ENCODE results near the gene ZPR1.

ZPR1 gene

DNA sequence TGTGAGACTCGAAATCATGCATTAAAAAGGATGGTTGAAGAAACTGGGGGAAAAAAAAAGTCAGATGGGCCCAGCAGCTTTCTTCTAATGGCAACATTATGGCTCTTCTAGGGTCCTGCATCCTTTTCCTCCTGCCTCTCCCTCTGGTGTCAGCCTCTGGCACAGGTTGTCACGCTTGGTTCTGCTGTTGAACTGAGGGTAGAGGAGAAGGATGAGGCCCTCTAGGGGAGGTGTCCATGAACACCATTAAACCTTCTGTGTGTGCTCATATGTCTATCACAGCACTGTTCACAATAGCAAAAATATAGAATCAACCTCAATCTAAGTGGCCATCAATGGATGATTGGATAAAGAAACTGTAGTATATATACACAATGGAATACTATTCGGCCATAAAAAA lies 51.1 kb downstream of the ZPR1 start:
- Histone ChIP-seq H3K4me2 (ENCODE audit: low read depth, low read length, poor library complexity, severe bottlenecking) (no peak overlapping the region), H3K27me3 (ENCODE audit: low read length) (no peaks in the 10 kb centered on the region)

DNA sequence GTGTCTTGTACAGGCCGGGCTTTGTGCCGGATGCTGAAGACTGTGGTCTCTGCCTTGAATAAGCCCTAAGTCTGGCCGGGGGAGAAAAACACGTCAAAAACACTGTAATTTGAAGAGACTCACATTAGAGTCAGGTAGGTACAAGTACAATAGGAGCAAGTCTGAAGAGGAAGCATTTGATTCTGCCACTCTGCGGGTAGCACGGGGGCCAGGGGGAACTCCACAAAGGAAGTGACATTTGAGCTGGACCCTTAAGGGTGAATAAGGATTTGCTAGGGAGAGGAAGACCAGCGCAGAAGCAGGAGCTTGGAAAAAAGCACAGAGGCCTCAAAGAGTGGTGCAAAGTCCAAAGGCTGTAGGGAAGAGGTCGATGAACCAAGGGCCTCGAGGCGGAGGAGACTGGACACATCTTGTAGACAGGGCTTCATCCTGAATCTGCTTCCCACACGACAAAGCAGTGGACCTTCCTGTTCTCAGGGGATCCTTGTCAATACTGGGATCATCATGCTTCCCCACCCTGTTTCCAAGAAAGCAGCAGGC lies 53.8 kb downstream of the ZPR1 start:
- H3K27ac ChIP-seq (ENCODE audit: low read depth, low read length), result no peak overlapping the region

More for the DNA sequence above, 51.1 kb downstream of the ZPR1 start:
- H3K27ac ChIP-seq (ENCODE audit: low read depth, low read length), result no peak overlapping the region
- TF ChIP-seq EZH2phosphoT487 (conservative IDR thresholded peaks at IDR 0.05; ENCODE audit: low read length), result no peak
- TF ChIP-seq, protein P1, sequence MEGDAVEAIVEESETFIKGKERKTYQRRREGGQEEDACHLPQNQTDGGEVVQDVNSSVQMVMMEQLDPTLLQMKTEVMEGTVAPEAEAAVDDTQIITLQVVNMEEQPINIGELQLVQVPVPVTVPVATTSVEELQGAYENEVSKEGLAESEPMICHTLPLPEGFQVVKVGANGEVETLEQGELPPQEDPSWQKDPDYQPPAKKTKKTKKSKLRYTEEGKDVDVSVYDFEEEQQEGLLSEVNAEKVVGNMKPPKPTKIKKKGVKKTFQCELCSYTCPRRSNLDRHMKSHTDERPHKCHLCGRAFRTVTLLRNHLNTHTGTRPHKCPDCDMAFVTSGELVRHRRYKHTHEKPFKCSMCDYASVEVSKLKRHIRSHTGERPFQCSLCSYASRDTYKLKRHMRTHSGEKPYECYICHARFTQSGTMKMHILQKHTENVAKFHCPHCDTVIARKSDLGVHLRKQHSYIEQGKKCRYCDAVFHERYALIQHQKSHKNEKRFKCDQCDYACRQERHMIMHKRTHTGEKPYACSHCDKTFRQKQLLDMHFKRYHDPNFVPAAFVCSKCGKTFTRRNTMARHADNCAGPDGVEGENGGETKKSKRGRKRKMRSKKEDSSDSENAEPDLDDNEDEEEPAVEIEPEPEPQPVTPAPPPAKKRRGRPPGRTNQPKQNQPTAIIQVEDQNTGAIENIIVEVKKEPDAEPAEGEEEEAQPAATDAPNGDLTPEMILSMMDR (IDR thresholded peaks at IDR 0.05; ENCODE audit: insufficient read depth, low read length, poor library complexity, severe bottlenecking), result no peak
- H3K9ac ChIP-seq (ENCODE audit: low read length), result no peak overlapping the region
- no peaks in the 10 kb centered on the region for H4K20me1 ChIP-seq (ENCODE audit: low read depth, low read length)
- no peaks in the 10 kb centered on the region for H3K9me2 ChIP-seq (replicated peaks; ENCODE audit: insufficient read depth, low read length)
- no peaks in the 10 kb centered on the region for H3K36me3 ChIP-seq (ENCODE audit: low read length)
- no peak overlapping the region for H2AFZ ChIP-seq (ENCODE audit: low read depth, low read length, severe bottlenecking)
- H3F3A ChIP-seq (ENCODE audit: insufficient read depth), result no peaks in the 10 kb centered on the region
- H3K9me3 ChIP-seq (ENCODE audit: insufficient read depth, low read length), result no peaks in the 10 kb centered on the region
- no peaks in the 10 kb centered on the region for H3K79me2 ChIP-seq (ENCODE audit: insufficient read depth, low read length)
- H3K4me3 ChIP-seq (ENCODE audit: insufficient read depth, low read length, poor library complexity, severe bottlenecking), result no peak overlapping the region

DNA sequence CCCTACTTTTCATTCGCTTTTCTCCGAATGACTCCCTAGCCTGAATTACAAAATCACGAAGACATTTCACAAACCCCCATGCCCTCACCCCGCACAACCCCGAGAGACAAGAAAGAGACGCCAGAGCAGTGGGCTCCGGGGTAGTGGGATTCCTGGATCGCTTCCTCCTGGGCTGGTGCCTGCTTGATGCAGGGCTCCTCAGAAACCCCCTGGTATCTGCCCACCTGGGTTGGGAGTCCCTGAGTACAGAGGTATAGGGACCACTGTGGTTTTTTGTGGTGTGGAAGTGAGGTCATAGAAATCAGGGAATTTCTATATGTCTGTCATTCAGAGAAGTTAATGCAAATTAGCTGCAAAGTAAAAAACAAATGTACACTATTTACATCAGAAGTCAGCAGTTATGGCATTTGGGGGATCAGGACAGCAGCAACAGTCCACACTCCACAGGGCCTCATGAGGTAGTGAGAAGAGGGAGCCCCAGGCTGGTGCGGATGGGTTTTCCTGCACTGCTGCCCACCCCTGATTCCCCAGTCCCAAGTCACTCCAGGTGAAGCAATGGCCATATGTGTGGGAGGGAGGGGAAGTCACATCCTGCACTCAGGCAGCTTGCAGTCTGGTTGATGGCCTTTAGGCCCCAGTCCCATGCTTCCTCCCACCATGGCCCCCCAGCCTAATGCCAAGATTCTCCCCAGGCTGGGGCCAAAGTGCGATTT lies 54.6 kb downstream of the ZPR1 start:
- H2AFZ ChIP-seq (ENCODE audit: low read depth, low read length, severe bottlenecking), result no peak overlapping the region
- no peak overlapping the region for H3K27ac ChIP-seq (ENCODE audit: low read depth, low read length)
- H3K4me2 ChIP-seq (ENCODE audit: low read depth, low read length, poor library complexity, severe bottlenecking), result no peak overlapping the region

More for the DNA sequence above, 53.8 kb downstream of the ZPR1 start:
- no peaks in the 10 kb centered on the region for H3K79me2 ChIP-seq (ENCODE audit: insufficient read depth, low read length)
- H3K9ac ChIP-seq (ENCODE audit: low read length), result no peak overlapping the region
- TF ChIP-seq, protein P1 (IDR thresholded peaks at IDR 0.05; ENCODE audit: insufficient read depth, low read length, poor library complexity, severe bottlenecking), result no peak
- TF ChIP-seq EZH2phosphoT487 (conservative IDR thresholded peaks at IDR 0.05; ENCODE audit: low read length), result no peak
- H2AFZ ChIP-seq (ENCODE audit: low read depth, low read length, severe bottlenecking), result no peak overlapping the region
- no peaks in the 10 kb centered on the region for H4K20me1 ChIP-seq (ENCODE audit: low read depth, low read length)
- H3F3A ChIP-seq (ENCODE audit: insufficient read depth), result no peaks in the 10 kb centered on the region
- H3K4me3 ChIP-seq (ENCODE audit: insufficient read depth, low read length, poor library complexity, severe bottlenecking), result no peak overlapping the region
- no peaks in the 10 kb centered on the region for H3K36me3 ChIP-seq (ENCODE audit: low read length)
- no peaks in the 10 kb centered on the region for H3K9me3 ChIP-seq (ENCODE audit: insufficient read depth, low read length)
- no peaks in the 10 kb centered on the region for H3K9me2 ChIP-seq (replicated peaks; ENCODE audit: insufficient read depth, low read length)
- no peak overlapping the region for H3K4me2 ChIP-seq (ENCODE audit: low read depth, low read length, poor library complexity, severe bottlenecking)
- H3K27me3 ChIP-seq (ENCODE audit: low read length), result no peaks in the 10 kb centered on the region

More for the DNA sequence above, 54.6 kb downstream of the ZPR1 start:
- no peaks in the 10 kb centered on the region for H3K9me3 ChIP-seq (ENCODE audit: insufficient read depth, low read length)
- no peak overlapping the region for H3K9ac ChIP-seq (ENCODE audit: low read length)
- H3K79me2 ChIP-seq (ENCODE audit: insufficient read depth, low read length), result no peaks in the 10 kb centered on the region
- H3K9me2 ChIP-seq (replicated peaks; ENCODE audit: insufficient read depth, low read length), result no peaks in the 10 kb centered on the region
- no peaks in the 10 kb centered on the region for H3K36me3 ChIP-seq (ENCODE audit: low read length)
- no peaks in the 10 kb centered on the region for H4K20me1 ChIP-seq (ENCODE audit: low read depth, low read length)
- TF ChIP-seq, protein P1 (IDR thresholded peaks at IDR 0.05; ENCODE audit: insufficient read depth, low read length, poor library complexity, severe bottlenecking), result no peak
- TF ChIP-seq EZH2phosphoT487 (conservative IDR thresholded peaks at IDR 0.05; ENCODE audit: low read length), result no peak
- no peaks in the 10 kb centered on the region for H3F3A ChIP-seq (ENCODE audit: insufficient read depth)
- H3K4me3 ChIP-seq (ENCODE audit: insufficient read depth, low read length, poor library complexity, severe bottlenecking), result no peak overlapping the region
- H3K27me3 ChIP-seq (ENCODE audit: low read length), result no peaks in the 10 kb centered on the region

Data from SU-DHL-6 (cell line).